GM10266 (cell line): Measurements from ENCODE around the gene PAX5.

Experiments used
- DNase-seq: peaks from one replicate; pipeline ENCODE4 v3.0.0; 2012; ENCODE audit errors: extremely low spot score
- TF ChIP-seq, protein P1 (sequence below): IDR thresholded peaks from 2 replicates; pipeline ENCODE4 v1.5.1; 2012; ENCODE audit warnings: mild to moderate bottlenecking, low read depth; ENCODE audit not compliant: control insufficient read depth, insufficient read depth; ENCODE audit errors: missing control alignments

Gene PAX5

DNA sequence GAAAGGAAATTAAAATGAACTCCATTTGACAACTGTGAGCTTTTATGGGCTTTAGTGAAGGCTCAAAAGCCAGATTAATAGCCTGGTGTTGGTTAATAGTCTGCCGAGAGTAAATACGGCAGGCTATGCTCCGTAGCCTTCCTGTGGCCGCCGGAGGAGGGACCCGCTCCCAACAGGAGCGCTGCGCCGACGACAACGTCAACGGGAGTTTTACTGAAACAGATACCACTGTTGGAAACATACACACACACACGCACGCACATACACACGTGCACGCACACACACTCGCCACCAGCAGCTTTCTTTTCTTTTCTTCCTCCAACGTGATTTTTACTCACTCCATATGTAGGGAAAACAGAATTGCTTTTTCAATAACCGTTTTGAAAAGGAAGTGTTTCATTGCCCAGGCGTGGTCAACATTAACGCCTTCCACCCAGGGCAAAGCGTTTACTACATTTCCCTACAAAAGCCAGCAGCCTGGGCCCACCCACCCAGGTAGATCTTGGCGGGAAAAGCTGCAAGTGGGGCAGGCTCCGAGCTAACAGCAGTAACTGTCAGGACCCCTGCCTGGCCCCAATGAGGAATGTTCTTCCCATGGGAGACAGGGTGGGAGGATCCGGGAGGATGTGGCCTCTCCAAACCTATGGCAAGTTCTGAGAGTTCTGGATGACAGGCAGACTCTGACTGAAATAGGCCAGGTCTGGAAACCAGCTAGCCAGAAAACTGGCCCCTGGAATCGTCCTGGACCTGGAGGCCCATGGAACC, 72.3 kb downstream of the PAX5 start:
- no peak for DNase-seq
- TF ChIP-seq, protein P1, sequence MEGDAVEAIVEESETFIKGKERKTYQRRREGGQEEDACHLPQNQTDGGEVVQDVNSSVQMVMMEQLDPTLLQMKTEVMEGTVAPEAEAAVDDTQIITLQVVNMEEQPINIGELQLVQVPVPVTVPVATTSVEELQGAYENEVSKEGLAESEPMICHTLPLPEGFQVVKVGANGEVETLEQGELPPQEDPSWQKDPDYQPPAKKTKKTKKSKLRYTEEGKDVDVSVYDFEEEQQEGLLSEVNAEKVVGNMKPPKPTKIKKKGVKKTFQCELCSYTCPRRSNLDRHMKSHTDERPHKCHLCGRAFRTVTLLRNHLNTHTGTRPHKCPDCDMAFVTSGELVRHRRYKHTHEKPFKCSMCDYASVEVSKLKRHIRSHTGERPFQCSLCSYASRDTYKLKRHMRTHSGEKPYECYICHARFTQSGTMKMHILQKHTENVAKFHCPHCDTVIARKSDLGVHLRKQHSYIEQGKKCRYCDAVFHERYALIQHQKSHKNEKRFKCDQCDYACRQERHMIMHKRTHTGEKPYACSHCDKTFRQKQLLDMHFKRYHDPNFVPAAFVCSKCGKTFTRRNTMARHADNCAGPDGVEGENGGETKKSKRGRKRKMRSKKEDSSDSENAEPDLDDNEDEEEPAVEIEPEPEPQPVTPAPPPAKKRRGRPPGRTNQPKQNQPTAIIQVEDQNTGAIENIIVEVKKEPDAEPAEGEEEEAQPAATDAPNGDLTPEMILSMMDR: no peak

DNA sequence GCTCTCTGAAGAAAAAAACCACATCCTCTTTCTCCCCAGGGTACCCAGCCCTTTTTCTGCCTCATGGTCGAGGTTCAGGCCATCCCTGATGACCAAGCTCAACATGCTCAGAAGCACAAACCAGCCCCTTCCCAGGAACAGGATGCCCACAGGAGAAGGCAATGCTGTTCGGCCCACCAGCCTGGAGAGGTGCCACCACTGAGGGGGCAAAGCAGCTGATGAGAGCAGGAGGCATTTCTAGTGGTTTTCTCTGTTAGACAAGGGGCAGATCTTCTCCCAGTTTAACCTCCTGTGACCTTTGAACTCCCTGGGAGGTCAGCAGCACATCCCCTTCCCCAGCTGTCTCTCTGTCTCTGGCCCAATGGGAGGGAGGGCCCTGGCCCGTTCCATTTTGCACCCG, 73.0 kb downstream of the PAX5 start:
- DNase-seq: no peak
- TF ChIP-seq, protein P1: no peak

DNA sequence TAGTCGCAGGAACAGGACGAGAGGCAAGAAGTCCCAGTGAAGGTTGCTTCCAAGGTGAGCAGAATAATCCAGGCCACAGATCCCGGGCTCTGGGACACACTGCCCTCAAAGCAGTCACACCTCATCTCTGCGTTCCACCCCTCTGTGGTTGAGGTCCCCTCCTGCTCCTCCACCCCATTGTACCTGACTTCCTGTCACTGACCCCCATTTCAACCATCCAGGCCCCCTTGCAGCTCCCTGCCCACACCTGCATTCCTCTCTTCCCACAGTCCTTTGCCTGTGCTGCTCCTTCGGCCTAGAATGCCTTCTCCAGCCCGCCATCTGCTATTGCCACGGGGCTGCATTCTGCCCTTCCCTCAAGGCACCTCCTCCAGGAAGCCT, 73.5 kb downstream of the PAX5 start:
- no peak for DNase-seq
- TF ChIP-seq, protein P1: no peak

DNA sequence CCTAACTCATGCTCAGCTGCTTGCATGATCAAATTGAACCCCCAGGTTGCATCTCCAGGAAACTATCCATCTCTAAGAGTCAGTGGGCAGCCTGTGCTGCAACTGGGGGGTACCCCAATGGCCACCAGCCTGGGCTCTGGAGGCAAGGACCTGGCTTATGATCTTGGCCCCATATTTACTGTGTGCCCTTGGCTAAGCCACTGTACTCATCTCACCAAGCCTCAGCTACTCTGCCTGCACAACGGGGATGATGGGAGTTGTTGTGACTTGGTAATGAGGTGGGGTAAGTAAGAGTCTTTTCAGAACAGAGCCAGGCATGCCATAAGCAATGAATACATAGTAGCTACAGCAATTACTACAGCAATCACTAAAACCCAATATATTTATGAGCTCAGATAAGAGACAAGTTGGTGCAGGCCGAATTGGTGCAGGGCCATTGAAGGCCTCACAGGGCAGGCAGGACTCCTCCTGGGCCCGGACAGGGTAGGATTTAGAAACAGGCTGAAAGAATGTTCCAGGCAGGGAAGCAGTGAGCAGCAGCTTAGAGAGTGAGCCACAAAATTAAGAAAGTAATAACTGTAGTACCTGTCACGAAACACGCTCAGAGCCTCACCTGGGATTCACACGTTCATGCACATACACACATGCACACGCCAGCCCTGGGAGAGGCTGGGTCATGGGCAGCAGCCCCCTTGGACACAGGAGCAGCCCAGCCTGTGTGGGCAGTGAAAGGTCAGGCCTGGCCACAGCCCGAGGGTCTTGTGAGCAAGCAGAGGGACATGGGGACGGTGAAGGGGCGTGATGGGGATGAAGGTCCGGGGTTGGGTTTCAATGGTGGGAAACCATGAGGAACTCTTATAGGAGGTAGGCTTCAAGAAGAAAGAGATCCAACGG, 74.1 kb downstream of the PAX5 start:
- TF ChIP-seq, protein P1: no peak
- no peak for DNase-seq

DNA sequence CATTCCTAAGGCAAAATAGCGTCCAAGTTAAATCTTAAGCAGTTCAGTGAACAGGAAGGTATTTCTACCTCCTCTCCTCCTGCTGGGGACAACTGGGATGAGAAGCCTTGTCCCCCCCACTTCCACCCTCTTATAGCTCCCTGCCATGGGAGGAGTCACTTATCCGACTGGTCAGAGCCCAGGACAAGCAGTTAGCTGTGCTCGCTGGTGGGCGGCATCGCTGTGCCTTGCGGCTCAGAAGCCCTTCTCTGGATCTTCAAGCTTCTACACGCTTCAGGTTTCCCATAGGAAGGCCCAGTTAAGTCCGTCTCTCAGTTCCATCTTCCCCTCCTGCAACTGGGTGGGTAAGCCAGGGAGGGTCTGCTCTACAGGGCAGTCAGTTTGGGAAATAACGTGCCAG, 77.2 kb downstream of the PAX5 start:
- TF ChIP-seq, protein P1: no peak
- no peak for DNase-seq

DNA sequence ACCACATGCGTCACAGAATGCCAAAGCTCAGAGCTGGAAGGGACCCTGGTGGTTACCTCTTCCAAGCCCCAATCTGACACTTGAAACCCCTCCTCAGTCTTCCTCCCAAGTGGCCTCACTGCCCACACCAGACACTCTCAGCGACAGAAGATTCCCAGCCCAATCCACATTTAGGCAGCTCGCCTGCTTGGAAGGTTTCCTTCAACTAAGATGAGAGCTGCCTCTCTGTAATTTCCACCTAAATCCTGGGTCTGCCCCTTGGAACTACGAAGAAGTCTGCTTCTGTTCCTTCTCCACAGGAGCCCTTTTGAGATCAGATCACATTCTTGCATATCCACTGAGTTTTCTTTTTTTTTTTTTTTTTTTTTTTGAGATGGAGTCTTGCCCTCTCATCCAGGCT, 83.7 kb downstream of the PAX5 start:
- TF ChIP-seq, protein P1: no peak

DNA sequence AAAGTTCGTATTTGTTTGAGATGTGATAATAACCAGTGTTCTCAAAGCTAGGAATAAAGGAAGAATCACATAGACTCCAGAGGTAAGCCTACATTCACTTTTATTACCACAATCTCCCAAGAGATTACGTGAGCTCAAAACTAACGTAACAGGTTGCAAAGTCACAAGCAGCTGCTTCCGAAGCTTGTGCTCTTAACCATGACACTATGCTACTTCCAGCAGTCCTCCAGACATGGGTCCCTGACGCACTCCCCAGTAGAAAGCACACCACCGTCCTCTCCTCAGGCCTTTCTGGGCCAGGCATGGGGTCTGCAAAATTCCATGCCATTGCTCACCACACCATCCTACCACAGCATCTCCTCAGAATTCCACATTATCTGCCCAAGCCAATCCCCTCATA, 84.6 kb downstream of the PAX5 start:
- TF ChIP-seq, protein P1: no peak

More for the DNA sequence above, 83.7 kb downstream of the PAX5 start:
- no peak for DNase-seq

More for the DNA sequence above, 84.6 kb downstream of the PAX5 start:
- DNase-seq: no peak
